Mesodermal cell (in vitro differentiated cells): ENCODE results near the gene VEGFA. TPM values are rescaled to one million over a fixed set of nuclear protein-coding genes. Genes with fewer than 3 reads are reported as not detected.

ENCODE experiments used
- H3K27ac ChIP-seq: 2 replicates; pipeline ENCODE4 v1.7.0; 2013; ENCODE audit warnings: mild to moderate bottlenecking, low read depth, low read length, moderate library complexity; ENCODE audit not compliant: severe bottlenecking
- H3K36me3 ChIP-seq: 2 replicates; pipeline ENCODE4 v1.7.1; 2013; ENCODE audit warnings: mild to moderate bottlenecking, low read length, moderate library complexity; ENCODE audit not compliant: control insufficient read depth, insufficient read depth
- H3K4me1 ChIP-seq: one replicate; pipeline ENCODE4 v1.7.1; 2013; ENCODE audit warnings: mild to moderate bottlenecking, low read length; ENCODE audit not compliant: insufficient read depth, control insufficient read depth, poor library complexity, severe bottlenecking
- H3K4me3 ChIP-seq: 2 replicates; pipeline ENCODE4 v1.7.0; 2013; ENCODE audit warnings: low read length, control low read depth, mild to moderate bottlenecking; ENCODE audit not compliant: insufficient read depth, poor library complexity, severe bottlenecking; ENCODE audit errors: extremely low read depth
- H3K9me3 ChIP-seq: 2 replicates; pipeline ENCODE4 v1.7.1; 2013; ENCODE audit warnings: mild to moderate bottlenecking, low read length, moderate library complexity; ENCODE audit not compliant: control insufficient read depth
- WGBS, 2 experiments: methylation state at CpG; one replicate each; pipeline ENCODE4 v1.1.5; 2013; ENCODE audit warnings: missing lambda C conversion rate in 2 of 2; ENCODE audit not compliant: insufficient coverage in 2 of 2; 5-methylcytosine and 5-hydroxymethylcytosine counted together
- polyA plus RNA-seq, 2 experiments: library from polyadenylated mRNA; stranded (reverse); fragments of 50-300 nt; gene quantifications; one replicate each; pipeline ENCODE4 v1.2.3, GENCODE V29; 2013

The VEGFA gene
- 43.2 TPM for polyA plus RNA-seq (2013, experiment 1 of 2)
- polyA plus RNA-seq (2013, experiment 2 of 2) = 48.8 TPM

DNA sequence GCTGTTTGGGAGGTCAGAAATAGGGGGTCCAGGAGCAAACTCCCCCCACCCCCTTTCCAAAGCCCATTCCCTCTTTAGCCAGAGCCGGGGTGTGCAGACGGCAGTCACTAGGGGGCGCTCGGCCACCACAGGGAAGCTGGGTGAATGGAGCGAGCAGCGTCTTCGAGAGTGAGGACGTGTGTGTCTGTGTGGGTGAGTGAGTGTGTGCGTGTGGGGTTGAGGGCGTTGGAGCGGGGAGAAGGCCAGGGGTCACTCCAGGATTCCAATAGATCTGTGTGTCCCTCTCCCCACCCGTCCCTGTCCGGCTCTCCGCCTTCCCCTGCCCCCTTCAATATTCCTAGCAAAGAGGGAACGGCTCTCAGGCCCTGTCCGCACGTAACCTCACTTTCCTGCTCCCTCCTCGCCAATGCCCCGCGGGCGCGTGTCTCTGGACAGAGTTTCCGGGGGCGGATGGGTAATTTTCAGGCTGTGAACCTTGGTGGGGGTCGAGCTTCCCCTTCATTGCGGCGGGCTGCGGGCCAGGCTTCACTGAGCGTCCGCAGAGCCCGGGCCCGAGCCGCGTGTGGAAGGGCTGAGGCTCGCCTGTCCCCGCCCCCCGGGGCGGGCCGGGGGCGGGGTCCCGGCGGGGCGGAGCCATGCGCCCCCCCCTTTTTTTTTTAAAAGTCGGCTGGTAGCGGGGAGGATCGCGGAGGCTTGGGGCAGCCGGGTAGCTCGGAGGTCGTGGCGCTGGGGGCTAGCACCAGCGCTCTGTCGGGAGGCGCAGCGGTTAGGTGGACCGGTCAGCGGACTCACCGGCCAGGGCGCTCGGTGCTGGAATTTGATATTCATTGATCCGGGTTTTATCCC, at the start of gene VEGFA:
TSS of gene VEGFA (plus strand) at position 686 of the 846 bp plus-strand sequence.
- H3K9me3 ChIP-seq = no peaks in the 10 kb centered on the region
- peak within 1 kb of the TSS; percentile 96 for H3K4me3 ChIP-seq
- peaks cover 21% of the 10 kb centered on the region for H3K4me1 ChIP-seq
- no peaks in the 10 kb centered on the region for H3K36me3 ChIP-seq
- WGBS, 2 experiments = 0 to 1% methylated on average over 28 to 34 of the region's 62 CpGs
- H3K27ac ChIP-seq = peak within 1 kb of the TSS; percentile 70

DNA sequence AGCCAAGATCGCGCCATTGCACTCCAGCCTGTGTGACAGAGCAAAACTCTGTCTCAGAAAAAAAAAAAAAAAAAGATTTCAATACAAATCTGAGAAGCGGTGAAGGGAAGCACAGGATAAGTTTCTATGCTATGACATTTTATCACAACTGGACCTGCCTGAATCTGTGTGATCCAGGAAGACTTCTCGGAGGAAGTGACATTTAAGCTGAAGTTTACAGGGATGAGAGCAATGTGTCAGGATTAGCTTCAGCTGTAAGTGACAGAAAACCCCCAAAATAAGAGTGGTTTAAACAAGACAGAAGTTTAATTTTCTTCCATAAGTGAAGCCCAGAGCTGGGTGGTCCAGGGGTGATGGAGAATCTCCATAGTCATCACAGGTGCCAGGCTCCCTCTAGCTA, 49.0 kb upstream of the VEGFA start:
- WGBS, 2 experiments = 90 to 93% methylated on average over 2 of the region's 4 CpGs
- H3K36me3 ChIP-seq = no peaks in the 10 kb centered on the region
- no peak overlapping the region for H3K4me3 ChIP-seq
- no peaks in the 10 kb centered on the region for H3K4me1 ChIP-seq
- no peaks in the 10 kb centered on the region for H3K9me3 ChIP-seq
- no peak overlapping the region for H3K27ac ChIP-seq

DNA sequence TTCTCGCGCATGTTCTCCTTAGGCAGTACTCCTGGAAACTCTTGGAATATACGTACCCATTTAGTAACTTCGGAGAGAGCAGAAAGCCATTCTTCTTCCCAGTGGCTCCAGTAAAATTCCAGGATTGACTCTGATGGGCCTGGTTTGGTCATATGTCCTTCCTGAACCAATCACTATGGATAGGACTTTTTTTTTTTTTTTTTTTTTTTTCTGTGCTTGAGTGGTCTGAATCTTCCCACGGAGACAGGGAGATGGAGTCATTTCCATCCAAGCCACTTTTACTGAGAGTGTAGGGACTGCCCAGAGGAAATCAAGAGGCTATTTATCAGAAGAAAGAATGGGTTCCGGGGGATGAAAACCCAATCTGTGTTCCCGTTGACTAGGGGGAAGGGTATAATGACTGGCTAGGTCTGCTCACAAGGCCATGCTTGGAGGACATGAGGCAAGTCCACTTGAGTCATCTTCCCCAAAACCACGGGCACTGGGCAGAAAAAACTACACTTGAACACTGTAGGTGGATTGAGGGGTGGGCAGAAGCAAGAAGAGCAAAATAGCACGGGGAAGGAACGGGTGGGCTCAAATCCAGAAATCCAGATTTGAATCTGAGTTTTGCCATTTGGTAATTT, 47.0 kb upstream of the VEGFA start:
- Histone ChIP-seq H3K27ac (no peak overlapping the region), H3K4me3 (no peak overlapping the region), H3K36me3 (no peaks in the 10 kb centered on the region), H3K9me3 (no peaks in the 10 kb centered on the region), H3K4me1 (no peaks in the 10 kb centered on the region)
- 94% methylated on average over 7 to 9 of the region's 10 CpGs for WGBS, 2 experiments

DNA sequence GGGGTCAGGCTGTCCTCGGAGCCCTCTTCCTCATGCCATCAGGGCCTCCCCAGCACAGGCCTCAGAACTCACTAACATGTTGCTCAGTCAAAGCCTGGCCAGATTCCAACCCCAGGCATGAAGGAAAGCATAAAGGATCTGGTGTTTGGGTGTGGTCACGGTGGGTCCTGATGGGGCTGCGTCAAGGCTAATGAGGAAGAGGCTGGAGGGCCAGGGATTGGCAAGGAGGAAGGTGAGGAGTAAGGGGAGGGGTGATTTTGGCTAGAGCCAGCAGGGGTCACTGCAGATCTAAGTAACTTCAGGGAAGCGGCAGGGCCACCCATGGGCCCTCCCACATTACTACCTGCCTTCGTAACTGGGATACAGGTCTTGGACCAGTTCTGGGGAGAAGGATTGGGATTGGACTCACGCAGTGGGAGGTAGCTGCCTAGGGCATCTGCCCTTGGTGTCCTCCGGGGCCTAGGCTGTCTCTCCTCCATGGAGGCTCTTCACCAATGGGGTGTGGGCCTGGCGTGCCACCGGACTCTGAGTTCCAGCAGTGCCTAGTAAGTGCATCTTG, 46.2 kb upstream of the VEGFA start:
- no peaks in the 10 kb centered on the region for H3K9me3 ChIP-seq
- no peaks in the 10 kb centered on the region for H3K4me1 ChIP-seq
- H3K4me3 ChIP-seq = no peak overlapping the region
- no peak overlapping the region for H3K27ac ChIP-seq
- H3K36me3 ChIP-seq = no peaks in the 10 kb centered on the region
- 53 to 74% methylated on average over 6 of the region's 9 CpGs for WGBS, 2 experiments

DNA sequence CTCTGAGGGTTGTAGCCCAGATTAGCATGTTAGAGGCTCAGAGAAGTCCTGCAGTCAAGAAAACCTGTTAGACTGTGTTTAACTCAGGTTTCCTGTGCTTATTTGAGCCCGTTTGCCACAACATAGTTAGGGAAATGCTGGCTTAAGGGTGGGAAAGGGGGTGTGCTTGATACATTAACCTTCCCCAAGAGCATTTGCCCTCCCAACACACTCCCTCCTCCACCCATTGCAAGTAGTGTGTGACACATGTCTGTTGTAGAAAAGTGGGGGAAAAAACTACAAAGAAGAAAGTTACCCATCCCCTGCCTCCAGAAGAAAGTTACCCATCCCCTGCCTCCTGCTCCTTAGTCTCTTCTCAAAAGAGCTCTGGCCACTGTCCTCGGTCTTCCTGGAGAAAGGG, 45.7 kb upstream of the VEGFA start:
- H3K27ac ChIP-seq = no peak overlapping the region
- H3K36me3 ChIP-seq = no peaks in the 10 kb centered on the region
- WGBS, 2 experiments = 80% methylated on average over 1 of the region's 2 CpGs; no CpG with 5 or more reads in 1 of the 2 experiments
- no peaks in the 10 kb centered on the region for H3K9me3 ChIP-seq
- H3K4me3 ChIP-seq = no peak overlapping the region
- H3K4me1 ChIP-seq = no peaks in the 10 kb centered on the region

DNA sequence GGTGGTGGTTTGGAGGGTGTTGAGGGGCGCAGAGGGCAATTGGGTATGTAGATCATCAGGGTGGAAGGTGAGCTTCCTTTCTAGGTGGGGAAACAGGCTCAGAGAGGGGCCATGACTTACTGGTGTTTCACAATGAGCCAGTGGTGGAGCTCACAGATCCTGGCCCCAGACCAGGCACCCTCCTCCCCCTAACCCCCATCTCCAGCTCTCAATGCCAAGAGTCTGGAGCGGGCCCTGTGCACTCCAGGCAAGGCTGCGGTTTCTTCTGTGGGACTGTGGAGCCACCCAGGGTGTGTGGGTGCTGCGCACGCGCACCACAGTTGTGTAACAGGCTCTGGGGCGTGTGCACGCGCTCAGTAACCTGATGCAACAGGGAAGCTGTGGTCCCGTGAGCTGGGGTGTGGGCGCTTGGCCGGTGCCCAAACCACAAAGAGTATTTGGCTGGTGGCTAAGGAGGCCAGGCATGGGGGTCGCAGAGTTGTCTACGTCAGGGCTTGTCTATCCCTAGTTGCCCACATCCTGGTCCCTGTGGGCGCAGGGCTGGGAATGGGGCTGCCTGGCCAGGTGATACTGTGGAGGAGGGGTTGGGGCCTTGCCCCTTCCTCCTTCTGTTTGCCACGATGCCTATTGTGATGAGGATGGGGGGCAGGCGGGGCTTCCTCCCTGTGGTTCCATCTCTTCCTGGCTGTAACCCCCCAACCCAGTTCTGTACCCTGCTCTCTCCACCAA, 44.9 kb upstream of the VEGFA start:
- H3K9me3 ChIP-seq = no peaks in the 10 kb centered on the region
- no peaks in the 10 kb centered on the region for H3K4me1 ChIP-seq
- no peak overlapping the region for H3K27ac ChIP-seq
- H3K4me3 ChIP-seq = no peak overlapping the region
- 93 to 99% methylated on average over 13 to 14 of the region's 17 CpGs for WGBS, 2 experiments
- H3K36me3 ChIP-seq = no peaks in the 10 kb centered on the region

DNA sequence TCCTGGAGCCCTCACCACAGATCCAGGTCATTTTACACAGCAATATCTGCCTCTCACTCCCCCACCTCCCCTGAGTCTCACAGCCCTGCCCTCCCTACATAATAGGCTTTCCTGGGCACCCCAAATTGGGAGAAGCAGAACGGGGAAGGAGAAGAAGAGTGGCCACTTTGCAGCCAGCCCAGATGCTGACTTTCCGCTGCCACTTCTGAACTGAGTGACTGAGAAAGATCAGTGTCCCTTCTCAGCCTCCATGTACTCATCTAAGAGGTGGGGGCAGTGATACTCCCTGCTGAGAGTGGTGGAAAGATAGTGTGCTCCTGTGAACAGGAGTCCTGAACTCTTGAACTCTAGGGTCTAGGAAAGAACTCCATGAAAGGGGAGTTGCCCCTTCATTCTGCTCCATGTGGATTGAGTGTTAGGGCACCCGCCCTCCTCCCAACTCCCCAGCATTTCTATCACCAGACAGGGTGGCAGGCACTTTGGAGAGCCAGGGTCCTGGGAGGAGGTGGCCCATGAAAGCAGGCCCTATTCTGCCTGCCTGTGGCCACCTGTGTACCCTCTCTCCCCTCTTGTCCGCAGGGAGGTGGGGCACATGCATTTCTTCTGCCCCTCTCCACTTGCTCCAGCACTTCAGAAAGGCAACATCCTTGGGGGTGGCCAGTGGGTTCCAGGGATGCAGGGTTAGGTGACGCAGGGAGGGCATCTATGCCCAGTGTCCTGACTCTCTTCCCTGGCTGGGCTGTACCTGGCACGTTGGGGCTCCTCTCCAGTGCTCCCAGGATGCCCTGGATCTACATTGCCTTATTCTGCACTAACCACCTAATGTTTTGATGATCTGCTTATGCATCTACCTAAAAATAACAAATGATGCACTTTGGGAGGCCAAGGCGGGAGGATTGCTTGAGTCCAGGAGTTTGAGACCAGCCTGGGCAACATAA, 44.1 kb upstream of the VEGFA start:
- Histone ChIP-seq H3K36me3 (no peaks in the 10 kb centered on the region), H3K27ac (no peak overlapping the region), H3K4me3 (no peak overlapping the region), H3K9me3 (no peaks in the 10 kb centered on the region), H3K4me1 (no peaks in the 10 kb centered on the region)
- WGBS, 2 experiments = 88 to 97% methylated on average over 4 to 5 of the region's 7 CpGs

DNA sequence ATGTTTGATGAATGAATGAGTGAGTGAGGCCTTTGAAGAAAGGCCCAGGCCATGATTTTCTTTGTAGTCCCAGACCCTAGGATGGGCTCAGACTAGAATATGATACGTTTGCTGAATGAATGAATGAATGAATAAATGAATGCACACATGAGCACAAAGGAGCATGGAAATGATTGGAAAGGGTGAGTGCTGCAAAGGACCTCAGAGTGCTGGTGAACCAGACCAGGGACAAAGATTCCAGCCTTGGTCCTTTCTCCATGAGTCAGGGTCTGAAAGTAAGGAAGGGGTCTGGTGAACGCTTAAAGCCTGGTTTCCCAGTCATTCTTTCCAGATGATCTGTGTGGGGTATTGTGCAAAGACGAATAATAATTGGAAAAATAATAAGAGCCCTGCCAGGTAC, 42.4 kb upstream of the VEGFA start:
- Histone ChIP-seq H3K4me1 (no peaks in the 10 kb centered on the region), H3K27ac (no peak overlapping the region), H3K36me3 (no peaks in the 10 kb centered on the region), H3K9me3 (peaks cover 4% of the 10 kb centered on the region), H3K4me3 (no peak overlapping the region)
- 77 to 80% methylated on average over 3 of the region's 3 CpGs for WGBS, 2 experiments

DNA sequence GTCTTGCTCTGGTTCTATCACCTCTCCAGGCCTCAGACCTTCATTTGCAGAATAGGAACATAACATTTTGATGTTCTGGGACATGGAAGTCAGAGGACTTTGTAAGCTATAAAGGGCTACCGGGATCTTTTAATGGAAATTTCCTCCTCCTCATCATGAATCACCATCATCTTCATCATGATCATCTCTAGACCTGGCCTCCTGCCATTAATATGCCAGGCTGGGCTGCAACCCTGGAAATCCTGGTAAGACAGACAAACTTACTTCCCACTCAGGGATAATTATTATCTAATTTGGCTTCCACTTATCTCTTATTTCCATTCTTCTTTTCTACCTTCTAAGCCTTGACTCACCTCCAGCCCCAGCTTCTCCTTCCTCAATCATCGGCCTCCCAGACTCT, 41.4 kb upstream of the VEGFA start:
- Histone ChIP-seq H3K36me3 (no peaks in the 10 kb centered on the region), H3K9me3 (peaks cover 4% of the 10 kb centered on the region), H3K27ac (no peak overlapping the region), H3K4me3 (no peak overlapping the region), H3K4me1 (no peaks in the 10 kb centered on the region)
- 75% methylated on average over 1 of the region's 2 CpGs; no CpG with 5 or more reads in 1 of the 2 experiments for WGBS, 2 experiments

DNA sequence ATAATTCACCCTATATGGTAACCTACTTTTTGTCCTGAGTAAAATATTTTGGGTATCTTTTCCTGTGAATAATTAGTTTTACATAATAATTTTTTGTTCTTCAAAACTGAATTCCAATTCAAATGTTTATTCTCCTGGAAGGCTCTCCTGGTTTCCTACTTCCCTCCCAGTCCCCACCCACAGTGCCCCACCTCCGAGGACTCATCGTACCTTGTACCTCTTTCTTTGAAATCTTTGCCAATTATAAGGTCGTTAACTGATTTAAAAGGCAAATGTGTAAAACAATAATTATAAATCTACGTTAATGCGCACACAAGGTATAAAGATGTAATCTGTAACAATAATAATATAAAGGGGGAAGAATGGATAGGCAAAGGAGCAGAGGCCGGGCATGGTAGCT, 40.5 kb upstream of the VEGFA start:
- Histone ChIP-seq H3K36me3 (no peaks in the 10 kb centered on the region), H3K9me3 (peaks cover 4% of the 10 kb centered on the region)
- WGBS, 2 experiments = 56% methylated on average over 1 of the region's 6 CpGs; no CpG with 5 or more reads in 1 of the 2 experiments

More for the DNA sequence above, 40.5 kb upstream of the VEGFA start:
- Histone ChIP-seq H3K27ac (no peak overlapping the region), H3K4me3 (no peak overlapping the region), H3K4me1 (no peaks in the 10 kb centered on the region)
